Activated CD8-positive, alpha-beta memory T cell treated with anti-CD3 and anti-CD28 coated beads, Interleukin-2, amount 50 U/mL, for 4 hours (primary cell): ENCODE measurements around the gene PLXNA2.

Experiments used
- DNase-seq: peaks from one replicate; pipeline ENCODE4 v3.0.0-alpha.2; 2020

PLXNA2 gene, protein sequence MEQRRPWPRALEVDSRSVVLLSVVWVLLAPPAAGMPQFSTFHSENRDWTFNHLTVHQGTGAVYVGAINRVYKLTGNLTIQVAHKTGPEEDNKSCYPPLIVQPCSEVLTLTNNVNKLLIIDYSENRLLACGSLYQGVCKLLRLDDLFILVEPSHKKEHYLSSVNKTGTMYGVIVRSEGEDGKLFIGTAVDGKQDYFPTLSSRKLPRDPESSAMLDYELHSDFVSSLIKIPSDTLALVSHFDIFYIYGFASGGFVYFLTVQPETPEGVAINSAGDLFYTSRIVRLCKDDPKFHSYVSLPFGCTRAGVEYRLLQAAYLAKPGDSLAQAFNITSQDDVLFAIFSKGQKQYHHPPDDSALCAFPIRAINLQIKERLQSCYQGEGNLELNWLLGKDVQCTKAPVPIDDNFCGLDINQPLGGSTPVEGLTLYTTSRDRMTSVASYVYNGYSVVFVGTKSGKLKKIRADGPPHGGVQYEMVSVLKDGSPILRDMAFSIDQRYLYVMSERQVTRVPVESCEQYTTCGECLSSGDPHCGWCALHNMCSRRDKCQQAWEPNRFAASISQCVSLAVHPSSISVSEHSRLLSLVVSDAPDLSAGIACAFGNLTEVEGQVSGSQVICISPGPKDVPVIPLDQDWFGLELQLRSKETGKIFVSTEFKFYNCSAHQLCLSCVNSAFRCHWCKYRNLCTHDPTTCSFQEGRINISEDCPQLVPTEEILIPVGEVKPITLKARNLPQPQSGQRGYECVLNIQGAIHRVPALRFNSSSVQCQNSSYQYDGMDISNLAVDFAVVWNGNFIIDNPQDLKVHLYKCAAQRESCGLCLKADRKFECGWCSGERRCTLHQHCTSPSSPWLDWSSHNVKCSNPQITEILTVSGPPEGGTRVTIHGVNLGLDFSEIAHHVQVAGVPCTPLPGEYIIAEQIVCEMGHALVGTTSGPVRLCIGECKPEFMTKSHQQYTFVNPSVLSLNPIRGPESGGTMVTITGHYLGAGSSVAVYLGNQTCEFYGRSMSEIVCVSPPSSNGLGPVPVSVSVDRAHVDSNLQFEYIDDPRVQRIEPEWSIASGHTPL (N-terminal part only)

GRCh38 chr1:208243967-208244916 is at the start of gene PLXNA2:
Gene PLXNA2 (minus strand): TSS chr1:208244384. CDS start chr1:208217922, 26,462 bp downstream.
- DNase-seq, result peak; percentile 66

- no peak for DNase-seq
Measured at GRCh38 chr1:208292908-208293307, 48.7 kb upstream of the PLXNA2 start.

DNA sequence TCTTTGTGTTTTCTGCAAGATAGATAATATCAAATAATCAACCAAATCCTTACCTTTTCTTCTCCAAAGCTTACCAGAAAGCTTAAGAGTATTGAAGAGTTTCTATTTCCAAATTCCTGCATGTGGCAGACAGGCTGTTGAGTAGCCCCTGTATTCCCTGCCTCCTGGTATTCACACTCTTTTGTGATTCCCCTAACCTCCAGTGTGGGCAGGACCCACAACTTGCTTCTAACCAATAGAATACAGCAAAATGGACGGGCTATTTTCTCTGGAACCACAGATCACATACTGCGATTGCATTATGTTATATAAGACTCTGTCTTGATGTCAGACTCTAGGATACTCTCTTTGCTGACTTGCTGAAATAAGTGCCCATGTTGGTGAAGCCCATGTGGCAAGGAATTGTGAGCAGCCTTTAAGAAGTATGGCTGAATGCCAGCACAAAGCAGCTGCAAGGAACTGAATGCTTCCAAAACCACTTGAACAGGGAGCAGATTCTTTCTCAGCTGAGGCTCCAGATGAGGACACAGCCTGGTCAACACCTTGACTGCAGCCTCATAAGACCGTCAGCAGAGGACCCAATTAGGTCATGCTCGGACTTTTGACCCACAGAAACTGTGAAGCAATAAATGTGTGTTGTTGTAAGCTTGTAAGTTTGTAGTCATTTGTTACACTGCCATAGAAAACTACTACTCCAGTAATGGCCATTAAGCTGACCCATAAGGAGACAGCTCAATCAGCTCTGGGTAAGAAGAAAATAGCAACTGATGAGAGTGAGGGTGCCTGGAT is 47.9 kb upstream of the PLXNA2 start:
- DNase-seq, result no peak

DNA sequence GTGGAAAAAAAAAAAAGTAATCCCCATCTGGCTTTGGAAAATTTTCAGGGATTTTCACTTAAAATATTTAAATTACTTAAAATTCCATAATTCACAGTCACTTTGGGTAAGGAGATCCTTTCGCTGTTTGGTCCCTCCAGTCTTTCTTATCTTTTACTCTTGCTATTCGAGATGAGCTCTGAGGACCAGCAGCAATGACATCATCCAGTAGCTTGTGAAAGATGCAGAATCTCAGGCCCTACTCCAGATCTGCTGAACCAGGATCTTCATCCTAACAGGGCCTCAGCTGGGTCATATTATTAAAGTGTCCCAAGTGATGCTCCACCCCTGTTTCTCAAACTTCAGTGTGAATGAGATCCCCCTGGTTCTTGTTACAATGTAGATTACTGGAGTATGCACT is 46.9 kb upstream of the PLXNA2 start:
- no peak for DNase-seq

DNA sequence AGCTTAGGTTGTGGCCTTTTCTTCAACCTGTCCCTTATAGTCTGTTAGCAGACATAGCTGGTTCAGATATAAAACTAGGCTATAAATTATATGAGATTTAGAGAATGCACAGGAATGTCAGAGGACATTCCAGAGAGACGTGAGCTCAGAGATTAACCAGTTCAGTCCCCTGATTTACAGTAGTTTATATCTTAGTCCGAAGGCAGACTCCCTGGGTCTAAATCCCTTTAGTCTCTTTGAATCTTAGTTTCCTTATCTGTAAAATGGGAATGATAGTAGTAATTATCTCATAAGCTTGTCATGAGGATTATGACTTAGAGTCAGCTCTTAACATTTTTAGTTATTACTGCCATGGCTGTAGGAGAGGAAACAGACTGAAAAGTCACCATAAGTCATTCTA is 45.5 kb upstream of the PLXNA2 start:
- no peak for DNase-seq

GRCh38 chr1:208288495-208288894 is 44.3 kb upstream of the PLXNA2 start:
- no peak for DNase-seq

GRCh38 chr1:208280681-208281450 is 36.7 kb upstream of the PLXNA2 start:
- DNase-seq, result no peak

GRCh38 chr1:208279826-208280588 is 35.8 kb upstream of the PLXNA2 start:
- DNase-seq, result no peak

DNA sequence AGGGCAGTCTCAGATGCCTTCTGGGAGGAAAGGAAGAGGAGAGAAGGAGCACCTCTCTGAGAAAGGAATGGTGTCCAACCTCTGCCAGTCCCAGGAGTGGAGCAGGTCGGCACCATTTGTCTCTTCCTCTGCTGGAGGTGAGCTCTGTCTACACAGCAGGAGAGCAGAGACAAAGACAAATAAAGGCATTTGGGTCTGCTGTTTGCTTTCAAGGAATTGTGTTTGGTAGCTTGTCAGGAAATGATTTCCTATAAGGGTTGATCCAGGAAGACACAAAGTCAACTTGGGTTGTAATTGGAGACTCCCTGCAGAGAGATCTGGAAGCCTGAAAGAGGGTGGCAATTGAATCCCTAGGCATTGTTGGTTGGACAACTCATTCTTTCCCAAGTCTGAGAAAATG is 34.5 kb upstream of the PLXNA2 start:
- no peak for DNase-seq

DNA sequence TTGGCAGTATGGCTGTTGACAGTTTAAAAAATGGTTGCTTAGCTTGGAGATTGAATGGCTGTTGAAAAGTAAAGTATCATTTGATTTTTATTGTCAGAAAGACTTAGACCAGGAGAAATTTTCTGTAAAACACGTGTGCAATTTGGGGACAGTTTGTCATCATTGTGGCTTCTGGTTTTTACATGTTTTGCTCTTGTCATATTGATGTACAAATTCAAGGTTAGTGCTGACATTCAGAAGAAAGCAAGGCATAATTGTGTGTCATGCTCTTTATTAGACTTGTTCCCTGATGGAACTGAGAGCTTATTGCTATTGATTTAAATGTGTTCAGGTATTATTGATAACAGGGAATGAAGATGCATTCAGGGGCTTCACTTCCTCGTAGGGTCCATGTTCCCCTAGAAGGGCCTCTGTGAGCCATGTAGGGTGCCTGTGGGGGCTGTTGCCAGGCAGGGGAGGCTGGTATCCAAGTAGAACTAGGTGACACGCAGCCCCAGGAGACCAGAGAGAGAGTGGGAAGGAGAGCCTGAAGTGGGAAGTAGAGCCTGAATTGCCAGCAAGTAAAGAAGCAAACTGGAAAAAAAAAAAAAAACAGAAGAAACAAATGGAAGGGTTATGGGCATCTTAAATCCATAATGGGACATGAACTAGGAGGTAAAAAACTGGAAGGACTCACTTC is 32.7 kb upstream of the PLXNA2 start:
- DNase-seq, result no peak

- DNase-seq, result no peak
Measured at GRCh38 chr1:208275083-208275482, 30.9 kb upstream of the PLXNA2 start.

DNA sequence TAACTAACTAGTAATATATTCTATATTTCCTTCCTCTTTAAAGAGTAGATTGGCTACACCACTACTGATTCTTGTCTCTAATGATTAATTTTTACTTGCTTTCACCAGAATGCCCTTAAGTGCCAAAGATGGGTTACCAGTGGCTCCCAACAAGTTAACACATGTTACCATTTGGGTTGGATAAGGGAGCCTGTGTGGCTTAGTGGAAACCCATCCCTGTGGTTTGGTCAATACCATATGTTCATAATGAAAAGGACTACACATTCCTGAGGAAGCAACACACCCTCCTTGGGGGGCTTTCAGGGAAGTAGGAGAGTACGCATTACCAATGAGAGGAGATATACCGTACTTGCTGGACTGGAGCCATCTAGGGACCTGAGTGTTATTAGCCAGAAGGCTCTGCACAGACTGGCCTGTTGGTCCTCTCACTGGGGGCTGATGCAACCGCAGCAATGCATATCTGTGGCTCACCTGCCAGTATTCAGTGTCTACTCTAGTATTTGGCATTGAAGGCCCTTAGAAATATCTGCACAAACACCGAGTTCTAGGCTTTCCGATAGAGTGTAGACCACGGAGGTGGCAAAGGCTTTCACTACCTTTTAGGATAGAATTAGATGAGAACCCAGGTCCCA is 29.3 kb upstream of the PLXNA2 start:
- DNase-seq, result no peak

DNA sequence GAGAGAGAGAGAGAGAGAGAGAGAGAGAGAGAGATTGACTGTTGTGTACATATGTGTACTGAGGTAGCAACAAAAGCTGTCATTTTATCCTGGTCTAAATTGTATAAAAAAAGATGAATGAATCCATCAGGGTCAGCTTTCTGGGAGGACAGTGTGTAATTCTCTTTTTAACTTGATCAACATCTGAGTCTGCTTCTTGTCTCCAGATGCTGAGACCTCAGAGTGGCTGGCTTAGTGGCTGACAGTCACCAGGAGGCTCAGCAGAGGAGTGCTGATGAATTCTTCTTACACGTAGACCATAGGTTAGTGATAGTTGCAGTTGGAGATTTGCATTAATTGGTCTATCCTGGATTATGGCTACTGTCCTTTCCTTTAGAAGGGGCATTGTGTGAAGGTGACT is 28.5 kb upstream of the PLXNA2 start:
- no peak for DNase-seq

DNA sequence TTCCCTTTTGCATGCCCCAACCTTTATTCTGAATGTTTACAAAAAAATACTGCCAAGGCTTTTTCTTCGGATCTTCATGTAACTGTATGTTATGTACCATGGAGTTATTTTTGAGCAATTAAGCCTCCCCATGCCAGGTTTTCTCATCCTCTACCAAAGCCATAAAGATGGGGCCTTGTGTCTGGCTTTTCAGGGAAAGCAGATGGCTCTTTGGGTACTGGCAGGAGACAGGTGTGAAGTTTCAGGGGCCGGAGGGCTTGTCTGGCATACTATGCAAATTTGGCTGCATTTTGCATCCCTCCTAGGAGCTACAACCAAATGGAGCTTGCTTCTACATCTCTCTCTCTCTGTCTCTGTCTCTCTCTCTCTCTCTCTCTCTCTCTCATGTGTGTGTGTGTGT is 28.1 kb upstream of the PLXNA2 start:
- no peak for DNase-seq

GRCh38 chr1:208271236-208271635 is 27.1 kb upstream of the PLXNA2 start:
- no peak for DNase-seq

- DNase-seq, result no peak
Measured at GRCh38 chr1:208270651-208271141, 26.5 kb upstream of the PLXNA2 start.

- no peak for DNase-seq
Measured at GRCh38 chr1:208269338-208269666, 25.1 kb upstream of the PLXNA2 start.

GRCh38 chr1:208268541-208269337 is 24.6 kb upstream of the PLXNA2 start:
- DNase-seq, result no peak
